HS-5 (cell line): ENCODE results near the gene ETV3L.

Experiments
- DNase-seq: peaks from one replicate; pipeline ENCODE4 v3.0.0-alpha.2; 2012; ENCODE audit warnings: low read depth

The ETV3L gene

DNA sequence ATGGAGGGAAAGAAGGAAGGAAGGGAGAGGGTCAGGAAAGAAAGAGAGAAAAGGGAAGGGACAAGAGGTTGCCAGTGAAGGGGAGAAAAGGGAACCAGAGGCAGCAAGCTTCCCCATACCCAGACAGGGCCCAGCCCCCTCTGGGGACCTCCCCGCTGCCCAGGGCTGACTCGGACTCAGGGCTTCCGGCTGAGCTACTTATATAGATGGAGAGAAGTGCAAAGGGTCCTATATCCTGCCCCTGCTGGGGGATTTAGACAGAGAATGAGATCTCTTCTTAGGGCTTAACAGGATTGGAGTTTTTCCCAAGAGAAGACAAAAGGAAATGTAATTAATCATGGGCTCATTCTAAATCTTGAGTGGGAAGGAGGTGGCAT, at the start of gene ETV3L:
TSS of gene ETV3L (minus strand) at position 176 of the 377 bp plus-strand sequence. CDS start 285 bp downstream, outside the sequence.
- no peak for DNase-seq

DNA sequence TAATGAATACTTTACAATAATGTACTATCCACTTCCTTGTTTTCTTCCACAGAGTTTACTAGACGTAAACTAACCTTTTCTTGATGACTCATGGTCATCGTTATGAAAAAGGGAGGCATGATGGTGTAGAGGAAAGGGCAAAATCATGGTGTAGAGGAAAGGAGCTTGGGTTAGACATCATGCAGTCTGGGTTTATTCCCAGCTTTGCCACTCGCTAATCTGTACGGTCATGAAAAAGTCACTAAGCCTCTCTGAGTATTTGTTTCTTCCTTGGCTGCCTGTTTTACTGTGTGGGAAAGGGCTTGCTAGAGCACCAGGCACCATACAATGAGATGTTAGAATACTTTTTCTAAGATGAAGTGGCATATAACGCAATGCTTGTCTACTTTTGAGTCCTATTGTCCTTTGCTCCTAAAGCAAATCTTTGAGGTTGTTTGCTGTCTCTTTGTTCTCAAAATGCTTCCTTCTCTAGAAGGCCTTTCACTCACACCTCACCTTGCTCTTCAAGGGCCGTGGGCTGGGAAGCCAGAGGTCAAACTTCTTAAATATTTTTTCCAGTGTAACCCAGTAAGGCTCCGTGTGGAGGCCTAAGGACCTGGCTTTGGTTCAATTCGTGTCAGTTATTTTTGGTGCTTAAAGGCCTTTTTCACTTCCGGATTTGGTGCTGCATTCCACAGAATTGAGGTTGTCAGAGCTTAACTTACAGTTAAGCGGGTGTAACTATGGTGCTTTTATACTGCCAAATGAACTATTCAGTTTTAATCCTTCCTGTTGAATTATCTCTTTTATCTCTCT, 48.5 kb upstream of the ETV3L start:
- DNase-seq: no peak

DNA sequence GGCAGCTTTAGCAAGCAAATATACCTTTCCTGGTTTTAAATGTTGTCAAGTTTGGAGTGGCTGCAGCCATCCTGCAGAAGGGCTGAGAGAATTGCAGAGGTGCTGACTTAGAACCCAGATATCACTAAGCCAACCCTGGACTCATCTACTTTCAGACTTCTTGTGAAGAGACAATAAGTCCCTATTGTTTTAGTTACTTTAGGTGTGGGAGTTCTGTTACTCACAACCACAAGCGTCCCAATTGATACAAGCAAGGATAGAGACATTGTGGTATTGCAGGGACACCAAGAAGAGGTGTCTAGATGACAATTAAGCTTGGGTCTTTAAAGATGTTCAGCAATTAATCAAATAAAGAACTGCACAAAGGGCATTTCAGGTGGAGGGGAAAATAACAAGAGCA, 47.4 kb upstream of the ETV3L start:
- DNase-seq: no peak

DNA sequence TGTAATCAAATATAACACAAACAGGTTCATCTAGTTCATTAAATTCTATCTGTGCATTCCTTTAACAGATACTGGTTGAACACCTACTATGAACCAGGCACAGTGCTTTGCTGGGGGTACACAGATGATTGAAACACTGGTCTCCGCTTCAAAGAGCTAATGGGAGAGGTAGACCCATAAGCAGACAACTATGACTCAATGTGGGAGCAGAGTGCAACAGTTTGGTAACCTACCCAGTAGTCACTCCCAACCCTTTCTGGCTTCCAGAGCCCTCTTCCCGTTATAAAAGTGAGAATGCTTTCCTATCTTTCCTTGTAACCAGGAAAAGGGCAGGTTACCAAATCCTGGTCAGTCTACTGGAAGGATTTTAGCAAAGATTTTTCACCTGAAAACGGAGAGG, 46.6 kb upstream of the ETV3L start:
- DNase-seq: no peak

DNA sequence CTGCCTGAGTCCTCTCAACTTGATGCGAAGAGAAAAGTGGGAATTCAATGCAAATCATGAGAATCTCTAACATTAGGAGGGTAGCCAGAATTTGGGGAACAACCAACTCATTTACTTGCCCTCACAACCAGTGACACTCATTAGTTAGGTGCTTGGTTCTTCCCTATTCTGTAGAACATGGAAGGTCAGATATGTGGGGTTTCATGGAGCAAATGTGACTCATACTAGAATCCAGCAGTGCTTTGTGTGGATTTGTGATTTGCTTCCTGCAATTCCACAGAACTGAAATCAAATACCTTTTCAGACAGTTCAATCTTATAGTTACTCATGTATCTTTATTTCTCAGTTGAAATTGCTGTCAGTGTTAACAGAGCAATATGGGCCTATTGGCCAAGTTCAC, 45.5 kb upstream of the ETV3L start:
- DNase-seq: no peak

DNA sequence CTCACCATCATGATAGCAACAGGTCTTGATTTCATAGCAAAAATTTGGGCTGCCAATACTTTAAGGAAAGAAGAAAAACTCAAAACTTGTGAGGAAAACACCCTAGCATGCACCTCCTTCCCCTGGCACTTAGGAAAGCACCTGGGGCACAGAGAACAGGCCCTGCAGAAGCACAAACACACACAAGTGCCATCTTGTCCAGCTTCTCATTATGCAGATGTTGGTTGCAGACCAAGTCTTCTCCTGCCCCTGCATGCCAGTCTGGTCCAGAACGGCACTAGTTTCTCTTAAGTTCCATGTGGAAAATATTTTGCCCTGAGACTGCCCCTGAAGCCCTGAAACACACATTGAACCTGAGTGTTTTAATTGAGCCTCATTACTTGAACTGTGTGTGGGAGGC, 44.9 kb upstream of the ETV3L start:
- DNase-seq: no peak

DNA sequence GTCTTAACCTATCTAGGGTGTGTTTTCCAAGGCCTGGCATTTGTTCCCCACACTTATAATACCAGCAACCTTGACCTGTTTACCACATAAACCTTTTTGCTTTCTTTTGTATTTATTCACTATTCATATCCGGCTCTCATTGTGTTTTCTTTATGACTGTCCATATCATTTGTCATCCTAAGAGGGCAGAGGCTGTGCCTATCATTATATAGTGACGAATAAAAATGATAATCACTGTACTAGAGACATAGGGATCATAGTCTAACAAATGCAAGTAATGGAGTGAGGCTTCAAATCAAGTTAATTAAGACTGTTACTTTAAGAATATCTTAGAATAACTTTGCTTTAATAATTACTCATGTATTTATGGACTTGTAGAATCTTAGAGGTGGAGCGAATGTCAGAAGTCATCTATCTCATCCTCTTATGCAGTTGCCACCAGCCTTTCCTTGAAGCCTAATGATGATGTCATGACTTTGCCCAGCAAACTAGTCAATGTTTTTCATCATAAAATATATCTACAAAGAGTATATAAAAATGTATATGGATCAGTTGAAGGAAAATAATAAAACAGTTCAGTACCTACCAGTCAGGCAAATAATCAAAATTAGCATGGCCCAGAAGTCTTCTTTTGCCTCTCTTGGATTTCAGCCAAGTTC, 43.3 kb upstream of the ETV3L start:
- no peak for DNase-seq

DNA sequence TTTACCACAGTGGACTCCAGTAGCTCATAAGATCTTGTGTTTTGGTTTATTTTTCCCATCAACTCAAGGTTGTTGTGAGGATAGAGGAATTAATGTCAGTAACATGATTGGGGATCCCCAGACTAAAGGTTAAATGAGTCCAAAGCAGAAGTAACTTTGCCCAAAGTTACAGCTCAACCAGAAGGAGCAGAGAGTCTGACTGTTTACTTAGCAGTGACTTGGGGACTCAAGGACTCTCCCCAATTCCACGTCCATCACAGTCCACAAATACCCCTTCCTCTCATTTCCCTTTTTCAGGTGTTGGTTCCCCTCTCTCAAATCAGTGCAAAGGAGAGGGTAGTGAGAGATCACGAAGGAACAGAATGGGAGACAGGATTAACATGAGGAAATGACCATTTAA, 42.6 kb upstream of the ETV3L start:
- no peak for DNase-seq

DNA sequence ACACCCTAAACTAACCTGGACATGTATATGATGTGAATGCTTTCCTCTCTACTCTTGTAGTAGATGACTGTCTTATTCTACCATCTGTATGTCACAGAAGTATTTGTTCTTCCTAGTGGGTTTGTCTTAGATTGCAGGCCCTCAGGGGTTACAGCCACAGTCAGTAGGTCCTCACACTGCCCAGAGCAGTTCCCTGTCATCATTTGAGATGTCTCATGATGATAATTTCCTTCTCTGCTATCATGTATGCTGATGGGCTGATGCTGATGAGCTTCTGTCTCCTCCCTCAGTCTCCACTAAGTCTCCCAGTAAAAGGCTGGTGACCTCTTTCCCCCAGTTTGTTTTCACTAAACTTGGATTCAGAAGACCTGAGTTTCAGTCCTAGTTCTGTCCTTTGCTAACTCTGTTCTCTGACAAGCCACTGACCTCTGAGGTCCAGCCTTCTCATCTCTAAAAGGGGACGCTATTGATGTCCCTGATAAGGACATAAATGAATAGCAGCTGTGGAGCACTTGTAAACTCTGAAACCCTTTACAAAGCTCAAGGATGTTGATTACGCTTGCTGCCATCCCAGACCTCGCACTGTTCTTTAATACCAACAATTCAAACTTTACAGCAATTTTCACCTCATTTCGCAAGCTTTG, 41.7 kb upstream of the ETV3L start:
- DNase-seq: no peak

DNA sequence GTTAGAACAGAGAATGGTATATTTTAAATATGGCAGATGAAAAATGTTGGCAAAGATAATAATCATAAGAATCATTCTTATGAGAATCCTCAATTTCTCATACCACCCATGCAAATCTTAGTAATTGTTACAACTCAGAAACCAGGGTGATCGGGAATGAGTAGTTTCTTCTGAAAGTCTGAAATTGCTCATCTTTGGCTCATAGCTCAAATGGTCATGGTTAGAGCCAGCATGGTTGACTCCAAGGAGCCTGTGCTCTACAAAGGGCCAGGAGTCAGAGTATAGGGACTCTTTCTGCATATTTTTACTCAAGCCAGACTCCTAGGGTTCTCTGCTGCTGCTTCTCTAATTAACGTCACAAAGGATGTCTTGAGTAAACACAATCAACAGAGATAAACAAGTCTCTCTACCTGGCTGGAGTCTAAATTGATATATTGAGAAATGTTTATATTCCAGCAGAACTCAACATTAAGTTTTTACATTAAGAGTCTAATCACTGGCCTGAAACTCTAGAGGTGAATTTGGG, 40.5 kb upstream of the ETV3L start:
- DNase-seq: no peak

DNA sequence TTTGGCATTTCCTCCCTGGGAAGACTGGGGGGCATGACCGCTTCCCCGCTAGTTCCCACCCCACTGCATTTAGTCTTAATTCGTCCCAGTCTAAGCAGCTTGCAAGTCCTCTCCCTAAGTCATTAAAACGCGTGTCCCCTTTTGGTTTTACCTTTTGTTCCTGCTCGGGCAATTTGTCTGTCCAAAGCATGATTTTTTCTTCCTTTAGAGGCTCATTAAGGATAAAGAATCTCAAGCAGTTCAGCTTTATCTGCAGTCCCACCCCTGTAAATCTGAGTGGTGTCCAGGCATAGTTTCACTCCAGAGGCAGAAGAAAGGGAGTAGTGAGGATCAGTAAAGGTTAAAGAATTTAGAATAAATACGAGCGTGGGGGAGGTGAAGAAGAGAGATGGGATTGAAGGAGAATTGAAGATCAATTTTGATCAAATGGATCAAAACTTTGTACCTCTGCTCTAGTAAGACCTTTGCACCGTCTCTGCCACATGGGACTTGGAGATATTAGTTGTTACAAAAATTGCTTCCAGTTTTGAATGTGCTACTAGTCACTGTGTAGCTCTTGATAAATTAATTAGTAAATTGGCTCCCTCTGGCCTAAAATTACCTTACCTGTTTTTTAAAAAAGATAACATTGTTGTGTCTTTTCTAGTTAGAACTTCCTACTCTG, 39.6 kb upstream of the ETV3L start:
- no peak for DNase-seq

DNA sequence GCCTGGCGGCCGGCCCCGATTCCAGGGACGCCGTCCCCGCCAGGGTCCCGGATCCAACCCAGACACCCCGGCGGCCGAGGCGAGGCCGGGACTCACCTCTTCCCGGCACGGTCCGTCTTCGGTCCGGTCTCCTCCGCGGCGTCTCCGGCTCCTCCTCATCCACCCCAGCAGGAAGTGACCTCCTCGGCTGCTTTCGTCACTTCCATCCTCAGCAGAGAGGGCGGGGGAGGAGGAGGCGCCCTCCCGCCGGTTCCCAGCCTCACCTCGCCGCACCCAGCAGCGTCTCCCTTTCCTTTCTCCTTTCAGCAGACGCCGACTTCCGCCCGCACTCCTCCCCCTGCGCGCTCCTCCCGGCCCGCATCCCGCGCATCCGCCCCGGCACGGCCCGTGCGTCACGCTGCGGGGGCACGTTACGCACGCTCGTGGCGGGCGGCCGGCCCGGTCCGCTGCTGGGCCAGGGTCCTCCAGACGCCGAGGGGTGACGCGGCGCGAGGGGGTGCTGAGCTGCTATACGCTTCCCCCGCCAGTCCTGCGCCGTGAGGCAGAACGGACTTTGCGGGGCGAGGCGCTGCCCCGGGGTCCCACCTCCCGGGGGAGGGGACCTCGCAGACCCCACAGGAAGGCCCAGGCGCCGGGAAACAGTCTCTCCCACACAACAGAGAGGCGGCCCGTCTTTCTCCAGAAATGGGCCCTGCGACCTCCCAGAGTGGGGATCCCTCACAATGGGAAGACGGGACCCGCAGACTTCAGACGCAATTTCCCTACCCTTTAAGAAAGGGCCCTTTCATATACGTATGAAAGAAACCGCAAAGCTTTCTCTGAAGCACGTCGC, 38.8 kb upstream of the ETV3L start, which contains the start of gene ETV3:
TSS of gene ETV3 (minus strand) at position 176 of the 832 bp plus-strand sequence. CDS start 2,043 bp downstream, outside the sequence.
- peak; percentile 60 for DNase-seq

DNA sequence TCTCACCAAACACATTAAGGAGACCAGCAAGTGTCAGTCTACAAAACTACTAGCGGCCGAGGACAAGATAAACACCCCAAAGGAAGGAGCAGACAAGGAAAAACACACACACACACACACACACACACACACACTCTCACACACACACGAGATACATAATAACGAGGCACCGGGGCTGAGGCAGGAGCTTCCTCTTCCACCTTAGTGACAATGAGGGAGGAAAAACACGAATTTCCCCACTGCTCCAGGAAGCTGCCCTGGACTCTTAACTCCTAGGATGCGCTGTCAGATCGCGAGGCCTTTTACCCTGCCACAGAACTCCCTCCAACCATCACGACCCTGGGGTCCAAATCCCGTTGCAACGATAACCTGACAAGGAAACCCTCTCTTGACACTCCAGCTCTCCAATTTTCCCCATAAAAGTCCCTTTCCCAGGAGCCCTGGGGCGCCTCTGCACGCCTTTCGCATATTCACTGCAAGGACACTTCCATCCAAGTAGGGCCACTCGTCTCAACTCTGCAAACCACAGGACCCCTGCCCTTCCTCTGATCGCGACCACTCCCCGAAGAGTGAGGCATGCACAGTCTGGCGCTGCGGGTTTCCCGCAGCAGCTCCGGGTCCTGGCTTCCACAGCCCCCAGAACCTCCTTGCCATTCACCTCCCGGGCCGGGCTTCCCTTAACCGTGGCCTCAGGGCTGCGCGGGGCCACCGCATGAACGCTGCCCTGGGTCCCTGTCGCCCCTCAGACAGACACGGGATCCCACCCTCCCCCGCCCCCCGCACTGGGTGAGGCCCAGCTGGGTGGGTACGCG, 38.0 kb upstream of the ETV3L start:
- DNase-seq: no peak

DNA sequence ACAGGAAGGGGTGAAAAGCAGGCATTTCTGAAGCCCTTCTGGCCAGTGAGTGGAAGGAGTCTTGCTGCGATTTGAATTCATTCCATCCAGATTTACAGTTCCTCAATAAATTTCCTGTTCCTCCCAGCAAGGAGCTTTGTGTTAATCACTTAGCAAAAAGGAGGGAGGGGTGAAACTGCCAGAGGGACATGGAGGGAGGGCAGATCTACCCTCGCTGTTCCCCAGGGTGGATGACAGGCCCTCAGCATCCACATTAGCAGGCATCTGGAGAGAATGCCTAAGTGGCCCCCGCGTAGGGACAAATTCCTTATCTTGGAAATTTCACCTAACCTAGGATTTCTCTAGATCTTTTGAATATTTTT, 37.4 kb upstream of the ETV3L start:
- no peak for DNase-seq

DNA sequence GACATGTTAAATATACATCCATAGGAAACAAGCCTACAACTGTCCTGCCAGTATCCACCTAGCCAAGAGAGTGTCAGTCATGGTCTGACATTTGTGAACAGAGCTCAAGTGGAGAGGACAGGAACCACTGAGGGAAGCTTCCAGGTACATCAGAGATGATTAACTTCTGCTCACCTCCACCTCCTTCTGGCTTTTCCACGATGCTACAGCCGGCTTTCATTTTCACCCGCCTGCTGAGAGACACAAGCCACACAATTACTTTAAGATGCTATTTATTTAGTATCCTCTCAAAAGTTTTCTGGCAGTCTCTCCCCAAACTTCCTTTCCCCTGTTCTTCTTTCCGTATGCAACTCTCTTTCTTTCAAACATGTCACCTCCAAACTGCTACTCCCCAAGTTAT, 36.5 kb upstream of the ETV3L start:
- DNase-seq: no peak

DNA sequence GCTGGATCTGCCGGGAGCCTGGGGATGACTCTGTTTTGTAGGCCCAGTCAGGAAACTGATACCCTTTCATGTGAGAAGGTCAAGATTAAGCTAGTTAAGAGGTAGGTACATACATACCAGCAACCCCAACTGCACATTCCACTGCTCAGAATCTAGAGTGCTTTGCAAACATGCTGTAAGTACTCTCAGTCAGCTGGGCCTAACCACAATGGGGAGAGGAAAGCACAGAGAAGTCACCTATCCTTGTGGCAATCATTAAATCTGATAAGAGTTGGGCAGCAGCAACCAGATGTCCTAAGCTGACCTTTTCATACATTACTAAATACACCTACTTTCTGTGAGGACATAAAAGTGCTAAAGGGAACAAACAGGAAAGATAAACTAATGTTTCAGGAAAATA, 36.0 kb upstream of the ETV3L start:
- no peak for DNase-seq

DNA sequence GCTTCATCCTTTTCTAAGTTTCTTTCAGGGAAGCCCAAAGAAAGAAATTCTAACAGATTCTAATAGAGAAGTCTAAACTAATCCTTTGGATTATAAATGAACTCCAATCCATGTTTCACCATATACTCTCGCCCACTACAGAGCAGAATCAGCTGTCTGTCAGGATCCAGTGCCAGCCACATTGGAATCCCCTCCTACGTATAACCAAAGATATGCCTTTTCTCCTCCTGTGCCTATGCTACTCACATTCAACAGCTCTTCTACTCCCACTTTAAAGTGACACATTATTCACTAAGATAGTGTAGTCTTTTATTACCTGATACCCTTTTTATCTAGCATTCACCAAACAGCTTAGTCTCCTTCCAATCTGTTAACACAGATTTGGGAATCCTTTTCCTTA, 35.5 kb upstream of the ETV3L start:
- DNase-seq: no peak

DNA sequence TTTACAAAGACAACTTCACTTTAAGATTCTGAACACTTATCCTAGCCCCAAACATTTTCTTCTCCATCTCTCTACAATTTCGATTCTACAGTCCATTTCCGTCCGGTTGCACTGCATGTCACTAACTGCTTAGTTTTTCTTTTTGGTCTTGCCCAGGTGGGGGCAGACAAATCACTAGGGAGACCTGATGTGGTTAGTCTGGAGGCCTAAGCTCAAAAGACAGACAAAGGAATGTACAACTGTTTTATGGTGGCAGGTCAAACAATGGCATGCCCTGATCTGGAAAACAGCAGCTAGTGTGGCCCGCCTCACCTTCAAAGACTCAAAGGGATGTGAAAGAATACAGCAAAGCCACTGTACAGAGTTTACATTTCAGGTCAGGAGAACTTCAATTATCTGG, 34.8 kb upstream of the ETV3L start:
- DNase-seq: no peak

DNA sequence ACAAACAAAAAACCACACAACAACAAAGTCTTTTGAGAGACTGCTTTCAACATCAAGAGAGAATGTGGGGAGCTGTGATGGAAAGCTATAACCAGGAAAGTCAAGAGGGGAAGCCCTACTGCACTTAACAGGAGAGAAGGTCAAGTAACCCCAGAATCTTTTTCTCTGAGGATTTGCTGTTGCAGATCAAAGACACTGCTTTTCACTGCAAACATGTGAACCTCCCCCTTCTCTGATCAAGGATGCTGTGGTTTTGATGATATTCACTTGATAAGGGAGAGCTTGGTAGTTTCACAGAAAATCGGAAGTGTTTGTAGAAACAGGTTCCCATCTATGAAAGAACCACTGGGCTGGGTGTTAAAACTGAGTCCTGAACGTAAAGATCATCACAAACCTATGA, 33.8 kb upstream of the ETV3L start:
- no peak for DNase-seq

DNA sequence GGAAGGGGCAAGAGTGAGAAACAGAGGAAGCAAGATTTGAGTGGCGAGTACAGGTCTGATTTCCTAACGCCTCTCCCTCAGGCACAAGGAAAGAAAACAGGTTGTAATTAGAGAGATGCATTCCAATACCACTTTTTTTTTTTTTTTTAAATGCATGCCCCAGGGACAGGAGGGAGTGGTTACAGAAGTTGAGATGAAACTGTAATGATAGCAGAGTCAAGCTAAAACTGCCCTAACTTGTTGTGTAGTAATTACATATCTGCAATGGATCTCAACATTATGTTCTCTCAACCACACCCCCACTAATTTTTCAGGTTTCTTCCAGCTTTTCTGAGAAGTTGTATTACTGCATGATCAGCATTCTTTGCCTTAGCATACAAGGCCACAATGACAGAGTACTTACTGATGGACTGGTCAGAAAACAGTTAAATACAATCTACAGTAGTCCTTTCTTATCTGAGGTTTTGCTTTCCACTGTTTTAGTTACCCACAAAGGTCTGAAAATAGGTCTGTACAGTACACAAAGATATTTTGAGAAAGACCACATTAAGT, 33.1 kb upstream of the ETV3L start:
- no peak for DNase-seq
